HCT116 (cell line): ENCODE data around the gene FAM133A. TPM values are rescaled to one million over a fixed set of nuclear protein-coding genes. Genes with fewer than 3 reads are reported as not detected.

Source experiments
- ATAC-seq: fragments of 200-7000 bp; cut with Tn5 transposase; 2 replicates; pipeline ENCODE4 v1.9.1; 2020; ENCODE audit warnings: mild to moderate bottlenecking, moderate library complexity
- BruUV-seq: library from RNA; stranded (reverse); fragments of 400-500 nt; replicated peaks from 2 replicates; lab custom pipeline; 2021; lab: Mats Ljungman, UMichigan
- CTCF ChIA-PET: fragments of 300-600 bp; sonication (Branson Sonifier 250); formaldehyde crosslinking; loops from one replicate; lab custom pipeline; 2021; ENCODE audit warnings: antibody characterized with exemption; lab: Charles Lee
- POLR2A ChIA-PET: fragments of 300-600, 350-600 bp; sonication (Branson Sonifier 250); formaldehyde crosslinking; loops from one replicate; lab custom pipeline; 2021; ENCODE audit warnings: antibody characterized with exemption; lab: Charles Lee
- RAD21 ChIA-PET, 2 experiments: fragments of 300-600 bp; sonication (Branson Sonifier 250); formaldehyde crosslinking; loops; one replicate each; lab custom pipeline; 2023; ENCODE audit warnings: low total read pairs in 2 of 2; ENCODE audit not compliant: uncharacterized antibody in 2 of 2, unreplicated experiment in 2 of 2, low non-redundant PET in 1 of 2; lab: Charles Lee
- DNase-seq: peaks from one replicate; pipeline ENCODE4 v3.0.0-alpha.2; 2010; ENCODE audit warnings: low read depth, low spot score
- H2AFZ ChIP-seq: fragments of 200-600 bp; shearing (Covaris generic), sonication (generic); 2 replicates; pipeline ENCODE4 v1.6.1; 2017; ENCODE audit warnings: low read depth, mixed run types, mixed read lengths, antibody characterized with exemption, low read length; ENCODE audit not compliant: poor library complexity, severe bottlenecking
- H3K27ac ChIP-seq: 2 replicates; pipeline ENCODE4 v1.5.1; 2012; ENCODE audit warnings: low read depth, low read length
- H3K27me3 ChIP-seq: fragments of 200-600 bp; sonication (generic); 2 replicates; pipeline ENCODE4 v1.6.1; 2016; ENCODE audit warnings: mixed run types, low read length, mixed read lengths; ENCODE audit not compliant: insufficient read depth
- H3K36me3 ChIP-seq, 2 experiments: fragments of 200-500 bp in 1 of 2; fragments of 200-600 bp in 1 of 2; sonication (Bioruptor generic) in 1 of 2; sonication (generic) in 1 of 2; 2 replicates each; pipeline versions ENCODE4 v1.5.1 to v1.6.1; 2014 to 2016; ENCODE audit warnings: low read length in 2 of 2, inconsistent platforms in 1 of 2, mixed read lengths in 1 of 2, mixed run types in 1 of 2; ENCODE audit not compliant: insufficient read depth in 2 of 2, control insufficient read depth in 1 of 2
- H3K4me1 ChIP-seq, 2 experiments: fragments of 200-600 bp in 1 of 2; sonication (generic) in 1 of 2; 2 replicates each; pipeline versions ENCODE4 v1.5.1 to v1.6.1; 2012 to 2017; ENCODE audit warnings: low read length in 2 of 2, inconsistent platforms in 1 of 2, mild to moderate bottlenecking in 1 of 2, mixed read lengths in 1 of 2, mixed run types in 1 of 2, moderate library complexity in 1 of 2; ENCODE audit not compliant: insufficient read depth in 2 of 2, control insufficient read depth in 1 of 2
- H3K4me2 ChIP-seq: fragments of 200-600 bp; sonication (generic); 2 replicates; pipeline ENCODE4 v1.6.1; 2017; ENCODE audit warnings: mixed run types, low read length, mixed read lengths
- H3K4me3 ChIP-seq, 2 experiments: fragments of 200-600 bp in 1 of 2; sonication (generic) in 1 of 2; replicated peaks in 1 of 2; 2 replicates each; pipeline ENCODE4 v1.5.1; 2011 to 2016; ENCODE audit warnings: low read length in 2 of 2, control low read depth in 1 of 2, low read depth in 1 of 2, mild to moderate bottlenecking in 1 of 2, mixed read lengths in 1 of 2, mixed run types in 1 of 2
- H3K79me2 ChIP-seq: fragments of 200-600 bp; sonication (generic); 2 replicates; pipeline ENCODE4 v1.6.1; 2017; ENCODE audit warnings: mild to moderate bottlenecking, mixed run types, low read length, moderate library complexity, mixed read lengths; ENCODE audit not compliant: insufficient read depth
- H3K9ac ChIP-seq: fragments of 200-600 bp; sonication (generic); 2 replicates; pipeline ENCODE4 v1.6.1; 2016; ENCODE audit warnings: low read length, mixed read lengths
- H3K9me2 ChIP-seq: fragments of 200-600 bp; sonication (generic), shearing (Covaris generic); 2 replicates; pipeline ENCODE4 v1.6.1; 2017; ENCODE audit warnings: mixed run types, mild to moderate bottlenecking, moderate library complexity; ENCODE audit not compliant: insufficient read depth
- H3K9me3 ChIP-seq, 2 experiments: fragments of 200-500 bp in 1 of 2; fragments of 200-600 bp in 1 of 2; sonication (Bioruptor generic) in 1 of 2; sonication (generic) in 1 of 2; 2 replicates each; pipeline ENCODE4 v1.6.1; 2014 to 2017; ENCODE audit warnings: low read length in 2 of 2, mixed read lengths in 2 of 2, inconsistent platforms in 1 of 2, low read depth in 1 of 2, mild to moderate bottlenecking in 1 of 2, mixed run types in 1 of 2, moderate library complexity in 1 of 2; ENCODE audit not compliant: control insufficient read depth in 1 of 2, insufficient read depth in 1 of 2
- H4K20me1 ChIP-seq: fragments of 200-600 bp; sonication (generic), shearing (Covaris generic); 2 replicates; pipeline ENCODE4 v1.6.1; 2017; ENCODE audit warnings: mixed run types, mild to moderate bottlenecking, moderate library complexity; ENCODE audit not compliant: insufficient read depth
- ATF3 ChIP-seq: IDR thresholded peaks from 2 replicates; pipeline ENCODE4 v1.6.1; 2012
- CBX3 ChIP-seq: IDR thresholded peaks from 2 replicates; pipeline ENCODE4 v1.6.1; 2012; ENCODE audit warnings: low read depth
- CEBPB ChIP-seq: IDR thresholded peaks from 2 replicates; pipeline ENCODE4 v1.6.1; 2012; ENCODE audit warnings: low read depth
- ELF1 ChIP-seq: IDR thresholded peaks from 2 replicates; pipeline ENCODE4 v1.6.1; 2012; ENCODE audit warnings: low read depth, borderline replicate concordance
- FOSL1 ChIP-seq: IDR thresholded peaks from 2 replicates; pipeline ENCODE4 v1.6.1; 2012; ENCODE audit warnings: low read depth
- MAX ChIP-seq: IDR thresholded peaks from 2 replicates; pipeline ENCODE4 v1.6.1; 2012
- REST ChIP-seq: IDR thresholded peaks from 2 replicates; pipeline ENCODE4 v1.6.1; 2012; ENCODE audit warnings: low read depth
- SRF ChIP-seq: IDR thresholded peaks from 2 replicates; pipeline ENCODE4 v1.6.1; 2012; ENCODE audit warnings: low read depth
- intact Hi-C: fragments of 100-400 bp; cut with micrococcal nuclease; formaldehyde crosslinking; loops from 2 replicates; pipeline ENCODE4 v1.10.0; 2022
- total RNA-seq: library from RNA; stranded (reverse); gene quantifications from one replicate; pipeline ENCODE4 v1.2.1, GENCODE V29; 2021; ENCODE audit not compliant: unreplicated experiment

FAM133A gene
- total RNA-seq, 1 experiment from 2014 or later: not detected

GRCh38 chrX:93703701-93704100, 29.7 kb downstream of the FAM133A start (continued):
- TF ChIP-seq REST (no peak), CEBPB (no peak), CBX3 (no peak), ELF1 (no peak), ATF3 (no peak), SRF (no peak)
- TF ChIP-seq, all 23 proteins: peak for 0

DNA sequence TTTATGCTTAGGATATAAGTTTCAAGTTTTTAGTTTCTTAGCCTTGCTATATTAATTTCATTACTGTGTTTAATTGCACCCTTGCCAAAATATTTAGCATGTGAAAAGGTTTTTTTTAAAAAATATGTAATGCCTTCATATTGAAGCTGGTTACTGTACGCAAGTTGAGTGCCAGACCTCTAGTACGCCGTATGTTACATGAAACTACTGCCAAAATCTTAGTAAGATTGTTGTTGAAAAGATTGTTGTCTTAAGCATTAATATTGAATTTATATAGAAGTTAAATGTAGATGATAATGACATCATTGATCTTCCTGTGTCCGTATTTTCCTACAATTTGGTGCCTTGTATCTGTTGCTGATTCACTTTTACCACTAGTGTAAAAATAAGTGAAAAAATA, 37.1 kb downstream of the FAM133A start:
- H4K20me1 ChIP-seq: no peaks in the 10 kb centered on the region
- no peaks in the 10 kb centered on the region for H3K9me3 ChIP-seq
- BruUV-seq: no TSS peak
- no peak overlapping the region for H3K27ac ChIP-seq
- no peaks in the 10 kb centered on the region for H3K27me3 ChIP-seq
- ChIA-PET RAD21 (no interaction called here), CTCF (no interaction called here), POLR2A (no interaction called here)
- TF ChIP-seq FOSL1: no peak
- TF ChIP-seq SRF: no peak
- no peak for TF ChIP-seq MAX
- no peaks in the 10 kb centered on the region for H3K36me3 ChIP-seq
- no peaks in the 10 kb centered on the region for H3K9me2 ChIP-seq
- H3K4me1 ChIP-seq: no peaks in the 10 kb centered on the region
- DNase-seq (no peak), ATAC-seq (no peak)
- no peak overlapping the region for H3K4me2 ChIP-seq
- no peaks in the 10 kb centered on the region for H3K79me2 ChIP-seq
- H3K9ac ChIP-seq: no peak overlapping the region
- H3K4me3 ChIP-seq: no peak overlapping the region
- intact Hi-C loops: no loop called here
- no peak overlapping the region for H2AFZ ChIP-seq
